Keratinocyte (primary cell): Measurements from ENCODE around the gene C16orf95.

Experiments
- EZH2 ChIP-seq: IDR thresholded peaks from one replicate; pipeline ENCODE4 v1.6.1; 2012; ENCODE audit warnings: inconsistent platforms, mild to moderate bottlenecking, low read length, moderate library complexity
- TF ChIP-seq, protein P1 (sequence below), 3 experiments: IDR thresholded peaks in 1 of 3; conservative IDR thresholded peaks in 1 of 3; optimal IDR thresholded peaks in 1 of 3; 2 replicates in 2 of 3; 3 replicates in 1 of 3; pipeline versions ENCODE3 to v1.5.1; 2011; ENCODE audit warnings: low read length in 3 of 3, mild to moderate bottlenecking in 3 of 3, moderate library complexity in 2 of 3, control low read depth in 1 of 3, inconsistent platforms in 1 of 3; ENCODE audit not compliant: insufficient read depth in 2 of 3; ENCODE audit errors: extremely low read depth in 1 of 3

DNA sequence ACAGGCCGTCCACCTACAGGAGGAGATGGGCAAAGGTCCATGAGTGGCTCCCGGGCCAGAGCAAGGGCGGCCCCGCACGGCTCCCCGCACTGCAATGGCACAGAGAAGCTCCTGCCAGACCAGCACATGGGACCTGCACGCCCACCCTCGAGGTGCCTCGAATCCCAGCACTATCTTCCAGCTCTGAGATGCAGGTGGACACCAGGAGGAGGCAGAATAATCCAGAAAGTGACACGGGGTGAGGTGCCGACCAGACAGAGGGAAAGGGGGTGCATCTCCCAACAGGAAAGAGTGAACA lies 26.5 kb upstream of the C16orf95 start:
- TF ChIP-seq, protein P1, sequence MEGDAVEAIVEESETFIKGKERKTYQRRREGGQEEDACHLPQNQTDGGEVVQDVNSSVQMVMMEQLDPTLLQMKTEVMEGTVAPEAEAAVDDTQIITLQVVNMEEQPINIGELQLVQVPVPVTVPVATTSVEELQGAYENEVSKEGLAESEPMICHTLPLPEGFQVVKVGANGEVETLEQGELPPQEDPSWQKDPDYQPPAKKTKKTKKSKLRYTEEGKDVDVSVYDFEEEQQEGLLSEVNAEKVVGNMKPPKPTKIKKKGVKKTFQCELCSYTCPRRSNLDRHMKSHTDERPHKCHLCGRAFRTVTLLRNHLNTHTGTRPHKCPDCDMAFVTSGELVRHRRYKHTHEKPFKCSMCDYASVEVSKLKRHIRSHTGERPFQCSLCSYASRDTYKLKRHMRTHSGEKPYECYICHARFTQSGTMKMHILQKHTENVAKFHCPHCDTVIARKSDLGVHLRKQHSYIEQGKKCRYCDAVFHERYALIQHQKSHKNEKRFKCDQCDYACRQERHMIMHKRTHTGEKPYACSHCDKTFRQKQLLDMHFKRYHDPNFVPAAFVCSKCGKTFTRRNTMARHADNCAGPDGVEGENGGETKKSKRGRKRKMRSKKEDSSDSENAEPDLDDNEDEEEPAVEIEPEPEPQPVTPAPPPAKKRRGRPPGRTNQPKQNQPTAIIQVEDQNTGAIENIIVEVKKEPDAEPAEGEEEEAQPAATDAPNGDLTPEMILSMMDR (optimal IDR thresholded peaks at IDR 0.05 in 1 of 3, IDR thresholded peaks at IDR 0.05 in 1 of 3, conservative IDR thresholded peaks at IDR 0.05 in 1 of 3; ENCODE audit: extremely low read depth in 1 of 3, insufficient read depth in 2 of 3, low read length in 3 of 3), result no peak
- no peak for TF ChIP-seq EZH2
